Retina (tissue), 1 donor: ENCODE data around the gene TMEM135.

ENCODE experiments used
- DNase-seq: peaks from one replicate; pipeline ENCODE4 v3.0.0-alpha.2; 2016

TMEM135 gene

GRCh38 chr11:87366763-87367405 is 329.1 kb downstream of the TMEM135 start:
- no peak for DNase-seq

GRCh38 chr11:87368151-87368550 is 330.4 kb downstream of the TMEM135 start:
- DNase-seq: no peak

DNA sequence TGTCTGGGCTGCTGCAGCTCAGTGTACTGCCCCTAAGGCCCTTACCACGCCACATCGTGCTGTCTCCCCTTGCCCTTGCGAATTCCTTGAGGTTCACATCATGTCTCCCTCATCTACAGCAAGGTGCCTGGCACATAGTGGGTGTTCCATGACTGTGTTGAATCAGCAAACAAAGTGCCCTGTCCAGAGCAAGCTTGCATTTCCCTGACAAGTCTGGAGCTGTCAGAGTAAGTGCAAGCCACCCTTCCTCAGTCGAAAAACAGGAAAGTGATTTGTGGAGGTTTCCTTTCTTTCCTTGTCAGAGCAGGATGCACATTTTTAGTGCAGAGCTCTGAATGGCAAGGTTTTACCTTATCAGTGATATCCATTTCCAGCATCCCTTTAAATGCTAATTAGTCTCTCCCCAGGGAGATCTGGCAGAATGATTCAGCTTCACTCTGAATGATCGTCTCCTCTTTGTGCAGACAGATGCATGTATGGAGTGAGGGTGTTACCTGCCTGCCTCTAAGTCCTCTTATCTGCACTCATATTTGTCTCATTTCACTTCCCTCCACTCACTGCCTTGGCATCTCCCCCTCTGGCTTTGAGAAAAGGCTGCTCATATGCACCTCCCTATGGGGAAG is 331.2 kb downstream of the TMEM135 start:
- DNase-seq: no peak

DNA sequence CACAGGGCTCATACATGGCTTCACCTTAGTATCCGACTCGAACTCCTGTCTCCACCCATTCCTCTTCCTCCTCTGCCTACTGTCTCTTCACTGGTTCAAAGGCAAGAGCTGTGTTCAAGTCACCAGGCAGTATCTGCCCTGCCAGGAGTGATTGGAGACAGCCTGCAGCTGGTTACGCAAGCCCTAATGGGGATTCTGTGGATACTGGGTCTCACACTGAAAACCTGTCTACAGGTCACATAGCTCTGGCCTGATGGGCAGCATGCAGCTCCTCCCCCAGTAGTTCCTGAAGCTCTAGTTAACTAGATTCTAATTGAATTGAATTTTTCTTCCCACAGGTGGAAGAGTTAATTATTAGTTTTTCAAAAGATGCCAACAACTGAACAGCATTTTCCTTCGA is 332.2 kb downstream of the TMEM135 start:
- no peak for DNase-seq

DNA sequence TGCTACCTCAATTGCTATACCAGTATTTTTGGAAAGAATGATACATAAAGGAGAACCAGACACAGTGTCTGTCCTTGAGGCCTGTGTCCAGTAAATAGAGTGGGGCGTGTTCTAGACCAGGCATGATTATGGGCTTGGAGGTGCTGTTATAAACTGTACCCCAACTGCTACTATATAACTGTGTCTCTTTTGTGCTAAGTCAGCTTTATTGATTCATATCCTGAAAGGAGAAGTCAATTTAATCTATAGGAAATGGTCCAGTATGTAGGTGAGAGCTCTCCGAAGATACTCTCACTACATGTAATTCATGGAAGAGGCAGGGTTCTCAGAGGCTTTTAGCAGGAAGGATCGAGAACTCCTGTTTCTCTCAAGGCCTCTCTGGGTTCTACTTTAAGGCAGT is 334.3 kb downstream of the TMEM135 start:
- no peak for DNase-seq
